ENCODE data around the gene MYMK.

GRCh38 chr9:133534346-133535291 lies 9.9 kb upstream of the MYMK start, which contains the start of gene ADAMTSL2:
- TF ChIP-seq POLR2A (IDR thresholded peaks at IDR 0.05) (no peak), POLR2AphosphoS5 (IDR thresholded peaks at IDR 0.05; ENCODE audit: insufficient read depth in 1 of 2, low read depth in 1 of 2) (no peak)
- TF ChIP-seq, protein P1, sequence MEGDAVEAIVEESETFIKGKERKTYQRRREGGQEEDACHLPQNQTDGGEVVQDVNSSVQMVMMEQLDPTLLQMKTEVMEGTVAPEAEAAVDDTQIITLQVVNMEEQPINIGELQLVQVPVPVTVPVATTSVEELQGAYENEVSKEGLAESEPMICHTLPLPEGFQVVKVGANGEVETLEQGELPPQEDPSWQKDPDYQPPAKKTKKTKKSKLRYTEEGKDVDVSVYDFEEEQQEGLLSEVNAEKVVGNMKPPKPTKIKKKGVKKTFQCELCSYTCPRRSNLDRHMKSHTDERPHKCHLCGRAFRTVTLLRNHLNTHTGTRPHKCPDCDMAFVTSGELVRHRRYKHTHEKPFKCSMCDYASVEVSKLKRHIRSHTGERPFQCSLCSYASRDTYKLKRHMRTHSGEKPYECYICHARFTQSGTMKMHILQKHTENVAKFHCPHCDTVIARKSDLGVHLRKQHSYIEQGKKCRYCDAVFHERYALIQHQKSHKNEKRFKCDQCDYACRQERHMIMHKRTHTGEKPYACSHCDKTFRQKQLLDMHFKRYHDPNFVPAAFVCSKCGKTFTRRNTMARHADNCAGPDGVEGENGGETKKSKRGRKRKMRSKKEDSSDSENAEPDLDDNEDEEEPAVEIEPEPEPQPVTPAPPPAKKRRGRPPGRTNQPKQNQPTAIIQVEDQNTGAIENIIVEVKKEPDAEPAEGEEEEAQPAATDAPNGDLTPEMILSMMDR (IDR thresholded peaks at IDR 0.05), result no peak
